ENCODE results near the gene CD300LF. TPM values are rescaled to one million over a fixed set of nuclear protein-coding genes. Genes with fewer than 3 reads are reported as not detected.

CD300LF gene
- total RNA-seq, 1 experiment from 2014 or later: not detected

- no peak overlapping the region for H3K4me3 Mint-ChIP-seq
- H3K27ac Mint-ChIP-seq: no peak overlapping the region
- CTCF ChIA-PET: no interaction called here
- no peaks in the 10 kb centered on the region for H3K36me3 Mint-ChIP-seq
- no peak for ATAC-seq
- no peak for DNase-seq (ENCODE audit: low spot score)
- 0 out of 2 replicates have a peak, but pooled peaks cover 2% of the 10 kb centered on the region for H3K9me3 Mint-ChIP-seq
- H3K4me1 Mint-ChIP-seq: no peaks in the 10 kb centered on the region
- POLR2A ChIA-PET: no interaction called here
- no peaks in the 10 kb centered on the region; the same call in none of the 2 replicates for H3K27me3 Mint-ChIP-seq (ENCODE audit: low read depth)
- TF ChIP-seq KAT7 (CRISPR knock-in tag; IDR thresholded peaks at IDR 0.05; ENCODE audit: borderline replicate concordance) (no peak), ZNF423 (CRISPR knock-in tag; IDR thresholded peaks at IDR 0.05) (no peak), ZBTB21 (CRISPR knock-in tag; IDR thresholded peaks at IDR 0.05; ENCODE audit: borderline replicate concordance) (no peak), ZNF232 (CRISPR knock-in tag; IDR thresholded peaks at IDR 0.05) (no peak), AFF4 (CRISPR knock-in tag; IDR thresholded peaks at IDR 0.05; ENCODE audit: borderline replicate concordance) (no peak), TEAD1 (CRISPR knock-in tag; IDR thresholded peaks at IDR 0.05) (no peak), ZNF138 (CRISPR knock-in tag; conservative IDR thresholded peaks at IDR 0.05) (no peak), CTCF (IDR thresholded peaks at IDR 0.05) (no peak), USF2 (CRISPR knock-in tag; IDR thresholded peaks at IDR 0.05) (no peak)
Measured at GRCh38 chr17:74712301-74712700, 422 bp downstream of the CD300LF start.

GRCh38 chr17:74711058-74711824, 1.5 kb downstream of the CD300LF start:
- no peaks in the 10 kb centered on the region for H3K36me3 Mint-ChIP-seq
- no peaks in the 10 kb centered on the region for H3K4me1 Mint-ChIP-seq
- no peak for ATAC-seq
- ChIA-PET POLR2A (no interaction called here), CTCF (interaction anchor here (1.6 kb wide), 1 partner anchor 54 kb away, joined by 7 read pairs; no protein-coding TSS in a partner anchor)
- DNase-seq (ENCODE audit: low spot score): no peak
- peaks cover 6% of the 10 kb centered on the region; the same call in 1 of the 2 replicates for H3K9me3 Mint-ChIP-seq
- H3K27ac Mint-ChIP-seq: no peak overlapping the region
- H3K27me3 Mint-ChIP-seq (ENCODE audit: low read depth): no peaks in the 10 kb centered on the region; the same call in none of the 2 replicates
- no peak overlapping the region for H3K4me3 Mint-ChIP-seq
- TF ChIP-seq ARID4B (CRISPR knock-in tag; IDR thresholded peaks at IDR 0.05; ENCODE audit: borderline replicate concordance) (no peak), AR (CRISPR knock-in tag; IDR thresholded peaks at IDR 0.05) (no peak), ZSCAN18 (CRISPR knock-in tag; IDR thresholded peaks at IDR 0.05) (no peak), GRHL2 (CRISPR knock-in tag; IDR thresholded peaks at IDR 0.05; ENCODE audit: insufficient replicate concordance, severe bottlenecking) (no peak), ZNF219 (CRISPR knock-in tag; IDR thresholded peaks at IDR 0.05; ENCODE audit: borderline replicate concordance) (no peak), FOXK1 (CRISPR knock-in tag; IDR thresholded peaks at IDR 0.05) (no peak), FOXJ3 (CRISPR knock-in tag; IDR thresholded peaks at IDR 0.05; ENCODE audit: borderline replicate concordance) (no peak), ETV6 (CRISPR knock-in tag; IDR thresholded peaks at IDR 0.05) (no peak), RORB (CRISPR knock-in tag; IDR thresholded peaks at IDR 0.05) (no peak), IRF2 (CRISPR knock-in tag; IDR thresholded peaks at IDR 0.05; ENCODE audit: borderline replicate concordance, low read depth) (no peak)
